Endothelial cell of umbilical vein (primary cell): Measurements from ENCODE around the gene MYMX.

ENCODE experiments used
- CTCF ChIP-seq, 2 donors: IDR thresholded peaks; 1 replicate in 1 of 2; 2 replicates in 1 of 2; pipeline ENCODE4 v1.5.1; 2011; ENCODE audit warnings: low read length in 2 of 2, mild to moderate bottlenecking in 2 of 2, moderate library complexity in 2 of 2, control low read depth in 1 of 2, inconsistent platforms in 1 of 2, low read depth in 1 of 2; ENCODE audit not compliant: insufficient read depth in 1 of 2; ENCODE audit errors: extremely low read depth in 1 of 2
- EZH2 ChIP-seq: IDR thresholded peaks from 2 replicates; pipeline ENCODE4 v1.6.1; 2012; ENCODE audit warnings: borderline replicate concordance, low read depth, mild to moderate bottlenecking, moderate library complexity, low read length, inconsistent platforms; ENCODE audit not compliant: severe bottlenecking
- JUN ChIP-seq: IDR thresholded peaks from 2 replicates; pipeline ENCODE4 v1.6.1; 2011; ENCODE audit warnings: borderline replicate concordance, low read depth; ENCODE audit not compliant: insufficient read length, insufficient read depth
- MAX ChIP-seq: IDR thresholded peaks from 2 replicates; pipeline ENCODE4 v1.6.1; 2011; ENCODE audit not compliant: insufficient read depth, insufficient read length
- MYC ChIP-seq: IDR thresholded peaks from one replicate; pipeline ENCODE4 v1.6.1; 2011; ENCODE audit warnings: mild to moderate bottlenecking, low read depth, low read length
- POLR2A ChIP-seq: IDR thresholded peaks from 2 replicates; pipeline ENCODE4 v1.6.1; 2012; ENCODE audit warnings: low read depth, mild to moderate bottlenecking, control low read depth, low read length
- POLR2AphosphoS5 ChIP-seq: IDR thresholded peaks from 2 replicates; pipeline ENCODE4 v1.6.1; 2012; ENCODE audit warnings: low read depth, mild to moderate bottlenecking, control low read depth, low read length, moderate library complexity; ENCODE audit not compliant: insufficient read depth

- TF ChIP-seq MYC (no peak), CTCF (IDR thresholded peaks at IDR 0.05; ENCODE audit: extremely low read depth in 1 of 2, insufficient read depth in 1 of 2, low read depth in 1 of 2, low read length in 2 of 2) (peak; percentile 42 to 57), EZH2 (no peak), POLR2AphosphoS5 (no peak), MAX (no peak), POLR2A (peak; percentile 28), JUN (no peak)
Measured at GRCh38 chr6:44253307-44254101, 36.8 kb downstream of the MYMX start.
